Measurements from ENCODE around the gene GALM. TPM values are rescaled to one million over a fixed set of nuclear protein-coding genes. Genes with fewer than 3 reads are reported as not detected.
A peak's percentile ranks its signal among the peaks of the same experiment; 100 is the strongest.

Gene GALM
- polyA plus RNA-seq, 2 donors, result 2.6 to 3.4 TPM

DNA sequence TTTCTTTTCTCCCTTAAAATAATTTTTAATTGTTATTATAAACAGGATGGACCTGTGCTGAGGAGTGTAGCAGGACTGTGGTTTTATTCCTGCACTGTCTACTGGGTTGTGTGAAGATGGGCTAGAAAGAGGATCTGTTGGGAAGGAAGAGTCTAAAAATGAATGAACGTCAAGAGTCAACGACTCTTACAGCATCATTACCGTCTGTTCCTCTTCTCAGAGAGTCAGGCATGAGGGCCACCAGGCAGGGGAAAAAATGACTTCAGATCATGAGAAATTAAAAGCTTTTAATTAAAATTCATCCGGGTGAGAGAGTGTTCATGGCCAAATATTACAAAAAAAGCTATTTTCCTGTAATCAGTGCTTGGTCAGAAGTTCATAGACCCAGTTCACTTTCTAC lies 52.7 kb downstream of the GALM start:
- Histone ChIP-seq H3K27ac (ENCODE audit: low read depth in 2 of 2, low read length in 1 of 2) (no peak overlapping the region), H3K9me3 (ENCODE audit: control insufficient read depth in 2 of 2, insufficient read depth in 1 of 2, low read depth in 1 of 2, low read length in 1 of 2) (no peaks in the 10 kb centered on the region), H3K4me3 (ENCODE audit: low read depth in 1 of 2, low read length in 2 of 2) (no peak overlapping the region), H3K36me3 (ENCODE audit: control insufficient read depth in 2 of 2, insufficient read depth in 2 of 2, low read length in 1 of 2) (no peaks in the 10 kb centered on the region), H3K4me1 (ENCODE audit: control insufficient read depth in 2 of 2, insufficient read depth in 2 of 2, low read length in 1 of 2) (no peaks in the 10 kb centered on the region), H3K27me3 (ENCODE audit: control insufficient read depth in 1 of 2, insufficient read depth in 2 of 2, low read length in 2 of 2) (no peaks in the 10 kb centered on the region)
- WGBS, 2 donors, result 90 to 94% methylated on average over 4 of the region's 4 CpGs

GRCh38 chr2:38719706-38720105 lies 53.8 kb downstream of the GALM start:
- no peaks in the 10 kb centered on the region for H3K36me3 ChIP-seq (ENCODE audit: control insufficient read depth in 2 of 2, insufficient read depth in 2 of 2, low read length in 1 of 2)
- 83 to 93% methylated on average over 12 of the region's 12 CpGs for WGBS, 2 donors
- H3K27ac ChIP-seq (ENCODE audit: low read depth in 2 of 2, low read length in 1 of 2), result no peak overlapping the region

DNA sequence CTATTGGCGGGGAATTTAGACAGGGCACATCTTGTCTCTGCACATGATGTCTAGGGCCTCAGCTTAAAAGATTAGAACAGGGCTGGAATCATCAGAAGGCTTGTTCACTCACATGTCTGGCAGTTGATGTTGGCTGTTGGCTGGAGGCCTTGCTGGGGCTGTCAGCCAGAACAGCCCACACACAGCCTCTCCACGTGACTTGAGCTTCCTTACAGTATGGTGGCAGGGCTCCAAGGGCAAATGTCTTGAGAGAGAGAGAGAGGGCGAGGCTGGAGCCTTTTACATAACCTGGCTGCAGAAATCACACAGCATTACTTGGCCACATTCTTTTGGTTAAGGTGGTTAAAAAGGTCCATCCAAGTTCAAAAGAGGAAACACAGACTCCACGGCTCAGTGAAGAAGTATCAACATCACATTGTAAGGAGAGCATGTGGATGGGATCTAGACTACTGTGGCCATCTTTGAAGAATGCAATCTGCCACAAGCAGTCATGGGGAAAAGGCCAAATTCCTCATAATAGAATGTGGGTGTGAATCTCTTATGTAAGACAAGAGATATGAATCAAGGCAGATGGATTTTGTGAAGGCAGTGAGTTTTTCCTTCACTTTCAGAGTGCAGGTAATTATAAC lies 54.8 kb downstream of the GALM start:
- H3K4me3 ChIP-seq (ENCODE audit: low read depth in 1 of 2, low read length in 2 of 2), result no peak overlapping the region
- no peaks in the 10 kb centered on the region for H3K4me1 ChIP-seq (ENCODE audit: control insufficient read depth in 2 of 2, insufficient read depth in 2 of 2, low read length in 1 of 2)
- 24 to 39% methylated on average over 4 of the region's 4 CpGs for WGBS, 2 donors
- H3K36me3 ChIP-seq (ENCODE audit: control insufficient read depth in 2 of 2, insufficient read depth in 2 of 2, low read length in 1 of 2), result no peaks in the 10 kb centered on the region
- no peaks in the 10 kb centered on the region for H3K9me3 ChIP-seq (ENCODE audit: control insufficient read depth in 2 of 2, insufficient read depth in 1 of 2, low read depth in 1 of 2, low read length in 1 of 2)
- H3K27me3 ChIP-seq (ENCODE audit: control insufficient read depth in 1 of 2, insufficient read depth in 2 of 2, low read length in 2 of 2), result no peaks in the 10 kb centered on the region
- peak overlapping the region; percentile 51 to 64 for H3K27ac ChIP-seq (ENCODE audit: low read depth in 2 of 2, low read length in 1 of 2)

More at GRCh38 chr2:38719706-38720105, 53.8 kb downstream of the GALM start:
- no peaks in the 10 kb centered on the region for H3K4me1 ChIP-seq (ENCODE audit: control insufficient read depth in 2 of 2, insufficient read depth in 2 of 2, low read length in 1 of 2)
- no peaks in the 10 kb centered on the region for H3K9me3 ChIP-seq (ENCODE audit: control insufficient read depth in 2 of 2, insufficient read depth in 1 of 2, low read depth in 1 of 2, low read length in 1 of 2)
- H3K27me3 ChIP-seq (ENCODE audit: control insufficient read depth in 1 of 2, insufficient read depth in 2 of 2, low read length in 2 of 2), result no peaks in the 10 kb centered on the region
- no peak overlapping the region for H3K4me3 ChIP-seq (ENCODE audit: low read depth in 1 of 2, low read length in 2 of 2)

GRCh38 chr2:38722271-38723061 lies 56.6 kb downstream of the GALM start:
- Histone ChIP-seq H3K4me1 (ENCODE audit: control insufficient read depth in 2 of 2, insufficient read depth in 2 of 2, low read length in 1 of 2) (no peaks in the 10 kb centered on the region), H3K36me3 (ENCODE audit: control insufficient read depth in 2 of 2, insufficient read depth in 2 of 2, low read length in 1 of 2) (no peaks in the 10 kb centered on the region), H3K4me3 (ENCODE audit: low read depth in 1 of 2, low read length in 2 of 2) (no peak overlapping the region), H3K27me3 (ENCODE audit: control insufficient read depth in 1 of 2, insufficient read depth in 2 of 2, low read length in 2 of 2) (no peaks in the 10 kb centered on the region), H3K27ac (ENCODE audit: low read depth in 2 of 2, low read length in 1 of 2) (no peak overlapping the region), H3K9me3 (ENCODE audit: control insufficient read depth in 2 of 2, insufficient read depth in 1 of 2, low read depth in 1 of 2, low read length in 1 of 2) (no peaks in the 10 kb centered on the region)
- 60 to 70% methylated on average over 9 of the region's 9 CpGs for WGBS, 2 donors

- Histone ChIP-seq H3K27me3 (ENCODE audit: control insufficient read depth in 1 of 2, insufficient read depth in 2 of 2, low read length in 2 of 2) (no peaks in the 10 kb centered on the region), H3K9me3 (ENCODE audit: control insufficient read depth in 2 of 2, insufficient read depth in 1 of 2, low read depth in 1 of 2, low read length in 1 of 2) (no peaks in the 10 kb centered on the region), H3K36me3 (ENCODE audit: control insufficient read depth in 2 of 2, insufficient read depth in 2 of 2, low read length in 1 of 2) (no peaks in the 10 kb centered on the region), H3K27ac (ENCODE audit: low read depth in 2 of 2, low read length in 1 of 2) (no peak overlapping the region), H3K4me3 (ENCODE audit: low read depth in 1 of 2, low read length in 2 of 2) (no peak overlapping the region), H3K4me1 (ENCODE audit: control insufficient read depth in 2 of 2, insufficient read depth in 2 of 2, low read length in 1 of 2) (no peaks in the 10 kb centered on the region)
- 72 to 79% methylated on average over 7 of the region's 7 CpGs for WGBS, 2 donors
Measured at GRCh38 chr2:38723173-38723572, 57.3 kb downstream of the GALM start.

GRCh38 chr2:38727661-38728060 lies 61.7 kb downstream of the GALM start:
- Histone ChIP-seq H3K36me3 (ENCODE audit: control insufficient read depth in 2 of 2, insufficient read depth in 2 of 2, low read length in 1 of 2) (peaks cover 0 to 7% of the 10 kb centered on the region in 2 donors), H3K27me3 (ENCODE audit: control insufficient read depth in 1 of 2, insufficient read depth in 2 of 2, low read length in 2 of 2) (no peaks in the 10 kb centered on the region), H3K27ac (ENCODE audit: low read depth in 2 of 2, low read length in 1 of 2) (no peak overlapping the region), H3K4me1 (ENCODE audit: control insufficient read depth in 2 of 2, insufficient read depth in 2 of 2, low read length in 1 of 2) (no peaks in the 10 kb centered on the region), H3K4me3 (ENCODE audit: low read depth in 1 of 2, low read length in 2 of 2) (no peak overlapping the region), H3K9me3 (ENCODE audit: control insufficient read depth in 2 of 2, insufficient read depth in 1 of 2, low read depth in 1 of 2, low read length in 1 of 2) (no peaks in the 10 kb centered on the region)
- 87 to 92% methylated on average over 1 of the region's 1 CpG for whole genome bisulfite sequencing, 2 donors

DNA sequence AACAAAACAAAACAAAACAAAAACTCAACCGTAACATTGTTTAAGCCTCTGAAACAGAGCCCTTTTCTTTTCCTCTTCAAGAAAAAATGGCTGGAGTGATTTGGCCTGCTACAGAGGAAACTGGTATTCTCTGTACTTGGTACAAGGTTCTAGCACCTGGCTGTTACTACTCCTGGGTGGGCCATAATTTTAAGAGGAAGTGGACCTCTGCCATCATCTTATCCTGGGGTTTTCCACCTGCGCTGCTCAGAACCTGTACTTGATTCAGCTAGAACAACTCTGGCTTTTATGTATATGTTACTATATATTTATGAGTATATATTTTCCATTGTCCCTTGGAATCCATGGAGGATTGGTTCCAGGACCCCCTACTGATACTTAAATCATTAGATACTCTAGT lies 62.8 kb downstream of the GALM start:
- Histone ChIP-seq H3K4me3 (ENCODE audit: low read depth in 1 of 2, low read length in 2 of 2) (no peak overlapping the region), H3K4me1 (ENCODE audit: control insufficient read depth in 2 of 2, insufficient read depth in 2 of 2, low read length in 1 of 2) (no peaks in the 10 kb centered on the region), H3K27ac (ENCODE audit: low read depth in 2 of 2, low read length in 1 of 2) (no peak overlapping the region), H3K9me3 (ENCODE audit: control insufficient read depth in 2 of 2, insufficient read depth in 1 of 2, low read depth in 1 of 2, low read length in 1 of 2) (no peaks in the 10 kb centered on the region), H3K27me3 (ENCODE audit: control insufficient read depth in 1 of 2, insufficient read depth in 2 of 2, low read length in 2 of 2) (no peaks in the 10 kb centered on the region), H3K36me3 (ENCODE audit: control insufficient read depth in 2 of 2, insufficient read depth in 2 of 2, low read length in 1 of 2) (peaks cover 0 to 7% of the 10 kb centered on the region in 2 donors)
- WGBS, 2 donors, result 0 to 47% methylated on average over 2 of the region's 2 CpGs

DNA sequence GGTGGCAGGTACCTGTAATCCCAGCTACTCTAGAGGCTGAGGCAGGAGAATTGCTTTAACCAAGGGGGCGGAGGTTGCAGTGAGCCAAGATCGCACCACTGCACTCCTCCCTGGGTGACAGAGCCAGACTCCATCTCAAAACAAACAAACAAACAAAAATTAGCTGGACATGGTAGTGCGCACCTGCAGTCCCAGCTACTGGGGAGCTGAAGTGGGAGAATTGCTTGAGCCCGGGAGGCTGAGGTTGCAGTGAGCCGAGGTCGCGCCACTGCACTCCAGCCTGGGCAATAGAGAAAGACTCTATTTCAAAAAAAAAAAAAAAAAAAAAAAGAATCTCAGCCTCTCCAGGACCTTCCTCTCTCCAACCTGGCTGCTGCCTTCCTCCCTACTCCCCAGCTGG lies 65.2 kb downstream of the GALM start:
- Histone ChIP-seq H3K9me3 (ENCODE audit: control insufficient read depth in 2 of 2, insufficient read depth in 1 of 2, low read depth in 1 of 2, low read length in 1 of 2) (no peaks in the 10 kb centered on the region), H3K4me1 (ENCODE audit: control insufficient read depth in 2 of 2, insufficient read depth in 2 of 2, low read length in 1 of 2) (no peaks in the 10 kb centered on the region), H3K27me3 (ENCODE audit: control insufficient read depth in 1 of 2, insufficient read depth in 2 of 2, low read length in 2 of 2) (no peaks in the 10 kb centered on the region), H3K27ac (ENCODE audit: low read depth in 2 of 2, low read length in 1 of 2) (no peak overlapping the region), H3K4me3 (ENCODE audit: low read depth in 1 of 2, low read length in 2 of 2) (no peak overlapping the region), H3K36me3 (ENCODE audit: control insufficient read depth in 2 of 2, insufficient read depth in 2 of 2, low read length in 1 of 2) (peaks cover 0 to 7% of the 10 kb centered on the region in 2 donors)
- 94 to 95% methylated on average over 7 of the region's 7 CpGs for WGBS, 2 donors

DNA sequence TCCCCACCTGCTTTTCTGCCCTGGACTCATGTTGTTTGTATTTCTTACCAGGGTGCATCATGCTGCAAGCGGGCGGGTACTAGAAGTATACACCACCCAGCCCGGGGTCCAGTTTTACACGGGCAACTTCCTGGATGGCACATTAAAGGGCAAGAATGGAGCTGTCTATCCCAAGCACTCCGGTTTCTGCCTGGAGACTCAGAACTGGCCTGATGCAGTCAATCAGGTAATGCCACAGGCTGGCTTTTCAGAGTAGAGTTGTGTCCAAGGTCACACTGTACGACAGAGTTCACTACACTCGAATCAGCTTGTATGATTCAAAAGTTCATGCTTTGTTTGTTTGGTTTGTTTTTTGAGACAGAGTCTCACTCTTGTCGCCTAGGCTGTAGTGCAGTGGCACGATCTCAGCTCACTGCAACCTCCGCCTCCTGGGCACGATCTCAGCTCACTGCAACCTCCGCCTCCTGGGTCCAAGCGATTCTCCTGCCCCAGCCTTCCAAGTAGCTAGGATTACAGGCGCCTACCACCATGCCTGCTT lies 65.8 kb downstream of the GALM start:
- no peaks in the 10 kb centered on the region for H3K9me3 ChIP-seq (ENCODE audit: control insufficient read depth in 2 of 2, insufficient read depth in 1 of 2, low read depth in 1 of 2, low read length in 1 of 2)
- no peaks in the 10 kb centered on the region for H3K4me1 ChIP-seq (ENCODE audit: control insufficient read depth in 2 of 2, insufficient read depth in 2 of 2, low read length in 1 of 2)
- no peaks in the 10 kb centered on the region for H3K27me3 ChIP-seq (ENCODE audit: control insufficient read depth in 1 of 2, insufficient read depth in 2 of 2, low read length in 2 of 2)
- WGBS, 2 donors, result 83 to 89% methylated on average over 14 of the region's 14 CpGs
- H3K36me3 ChIP-seq (ENCODE audit: control insufficient read depth in 2 of 2, insufficient read depth in 2 of 2, low read length in 1 of 2), result peaks cover 0 to 7% of the 10 kb centered on the region in 2 donors
- no peak overlapping the region for H3K4me3 ChIP-seq (ENCODE audit: low read depth in 1 of 2, low read length in 2 of 2)
- H3K27ac ChIP-seq (ENCODE audit: low read depth in 2 of 2, low read length in 1 of 2), result no peak overlapping the region
